Left ventricle myocardium inferior (tissue), 1 donor: Measurements from ENCODE around the gene CDK5R1. TPM values are rescaled to one million over a fixed set of nuclear protein-coding genes. Genes with fewer than 3 reads are reported as not detected.

Source experiments
- DNase-seq: peaks from one replicate; pipeline ENCODE4 v3.0.0-alpha.2; 2020
- H3K27ac ChIP-seq: fragments of 200-600 bp; replicated peaks from 2 replicates; pipeline ENCODE4 v1.8.0; 2021
- H3K27me3 ChIP-seq: fragments of 200-600 bp; 2 replicates; pipeline ENCODE4 v1.8.0; 2021; ENCODE audit warnings: low read depth
- H3K36me3 ChIP-seq: fragments of 200-600 bp; 2 replicates; pipeline ENCODE4 v1.8.0; 2021
- H3K4me1 ChIP-seq: fragments of 200-600 bp; 2 replicates; pipeline ENCODE4 v1.8.0; 2021
- H3K4me3 ChIP-seq: fragments of 200-600 bp; 2 replicates; pipeline ENCODE4 v1.8.0; 2021; ENCODE audit warnings: mild to moderate bottlenecking, moderate library complexity
- H3K9me3 ChIP-seq: fragments of 200-600 bp; replicated peaks from 2 replicates; pipeline ENCODE4 v1.8.0; 2021
- CTCF ChIP-seq: fragments of 200-600 bp; IDR thresholded peaks from 2 replicates; pipeline ENCODE4 v1.8.0; 2021; ENCODE audit warnings: antibody characterized with exemption, mild to moderate bottlenecking, borderline replicate concordance
- intact Hi-C: fragments of 100-400 bp; cut with micrococcal nuclease; formaldehyde crosslinking; loops from one replicate; pipeline ENCODE4 v1.11.0; 2022
- total RNA-seq: library from RNA; stranded (reverse); fragmentation: NEBNext Ultra II Directional; extraction: Animal tissue kit (Norgen Biotek cat#: 25700); gene quantifications from one replicate; pipeline ENCODE4 v1.2.1, GENCODE V29; 2021
- donor health status: DM: no; HTN: yes; CAD: no; lungs with severe emphysema.

Gene CDK5R1
- total RNA-seq, 1 donor from 2014 or later = 1.5 TPM

GRCh38 chr17:32536736-32537643 is 50.2 kb downstream of the CDK5R1 start:
- Histone ChIP-seq H3K27ac (no peak overlapping the region), H3K36me3 (no peaks in the 10 kb centered on the region), H3K9me3 (no peaks in the 10 kb centered on the region), H3K4me1 (peaks cover 13% of the 10 kb centered on the region), H3K27me3 (no peaks in the 10 kb centered on the region), H3K4me3 (no peak overlapping the region)
- intact Hi-C loops = no loop called here
- TF ChIP-seq CTCF = no peak
- DNase-seq = no peak

Other genes starting within 250 kb of the CDK5R1 start
- 4.7 TPM for gene RHBDL3, start 221.2 kb upstream of the CDK5R1 start, total RNA-seq
- gene C17orf75, start 144.8 kb upstream of the CDK5R1 start, total RNA-seq = 22.5 TPM
- 54.5 TPM for gene ZNF207, start 136.8 kb upstream of the CDK5R1 start, total RNA-seq
- gene PSMD11, start 42.5 kb upstream of the CDK5R1 start, total RNA-seq = 63.7 TPM